Omental fat pad (tissue), 4 donors: ENCODE results near the gene ABHD17A. TPM values are rescaled to one million over a fixed set of nuclear protein-coding genes. Genes with fewer than 3 reads are reported as not detected.

Source experiments
- ATAC-seq: fragments of 150-250 bp; one replicate; pipeline ENCODE4 v1.9.1; 2016; ENCODE audit warnings: mild to moderate bottlenecking, moderate library complexity; ENCODE audit not compliant: low FRiP score
- DNase-seq: peaks from one replicate; pipeline ENCODE4 v3.0.0-alpha.2; 2019; ENCODE audit warnings: low spot score
- total RNA-seq, 4 donors: library from RNA; depleted of rRNA; stranded (reverse); fragments of >200 nt; gene quantifications; one replicate each; pipeline ENCODE4 v1.1.0, GENCODE V29; 2016
- TF ChIP-seq, protein P1 (sequence below), 3 donors: fragments of 450-650 bp; IDR thresholded peaks; one replicate each; pipeline ENCODE4 v1.5.1; 2016 to 2017; ENCODE audit warnings: antibody characterized with exemption in 3 of 3, mild to moderate bottlenecking in 3 of 3, moderate library complexity in 2 of 3

The ABHD17A gene
- total RNA-seq, 4 donors from 2014 or later = 70.1 to 117 (median 87.8) TPM

DNA sequence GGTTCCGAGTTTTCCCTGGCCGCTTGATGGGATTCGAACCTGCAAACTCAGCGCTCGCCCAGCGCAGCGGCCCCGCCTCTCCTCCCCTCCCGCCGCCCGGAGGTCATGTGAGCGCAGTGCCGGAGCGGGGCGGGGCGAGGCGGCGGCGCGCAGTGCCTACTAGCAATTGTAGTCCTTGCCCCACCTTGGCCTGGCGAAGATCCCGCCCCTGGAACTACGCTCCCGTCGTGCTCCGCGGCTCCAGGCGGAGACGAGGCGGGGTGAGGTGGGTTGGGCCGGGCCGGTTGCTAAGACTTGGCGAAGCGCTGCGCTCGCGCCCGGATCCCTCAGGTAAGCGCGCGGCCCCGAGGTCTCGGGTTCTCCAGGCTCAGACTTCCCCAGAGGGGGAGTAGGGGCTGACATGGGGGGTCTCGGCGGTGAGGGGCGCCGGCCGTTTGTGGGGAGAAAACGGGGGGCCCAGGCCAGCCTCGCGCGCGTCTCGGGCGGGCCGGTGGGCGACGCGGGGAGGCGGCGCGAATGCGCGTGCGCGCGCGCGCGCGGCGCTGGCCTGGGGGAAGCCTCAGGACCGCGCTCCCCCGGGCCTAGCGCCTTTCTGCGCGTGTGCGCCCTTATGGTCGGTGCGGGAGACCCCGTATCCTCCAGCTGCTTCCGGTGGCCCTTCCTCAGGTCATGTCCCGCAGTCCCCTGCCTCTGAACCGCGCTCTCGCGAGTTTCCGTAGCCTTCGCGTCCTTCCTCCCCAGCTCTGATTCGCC is 20.0 kb upstream of the ABHD17A start, which contains the start of the genes ADAT3 and SCAMP4:
Gene ADAT3 (plus strand): TSS at position 290 of the 753 bp plus-strand sequence. CDS start 6,649 bp downstream, outside the sequence.
Gene SCAMP4 (plus strand): TSS at position 290 of the 753 bp plus-strand sequence. CDS start 9,621 bp downstream, outside the sequence.
- TF ChIP-seq, protein P1, sequence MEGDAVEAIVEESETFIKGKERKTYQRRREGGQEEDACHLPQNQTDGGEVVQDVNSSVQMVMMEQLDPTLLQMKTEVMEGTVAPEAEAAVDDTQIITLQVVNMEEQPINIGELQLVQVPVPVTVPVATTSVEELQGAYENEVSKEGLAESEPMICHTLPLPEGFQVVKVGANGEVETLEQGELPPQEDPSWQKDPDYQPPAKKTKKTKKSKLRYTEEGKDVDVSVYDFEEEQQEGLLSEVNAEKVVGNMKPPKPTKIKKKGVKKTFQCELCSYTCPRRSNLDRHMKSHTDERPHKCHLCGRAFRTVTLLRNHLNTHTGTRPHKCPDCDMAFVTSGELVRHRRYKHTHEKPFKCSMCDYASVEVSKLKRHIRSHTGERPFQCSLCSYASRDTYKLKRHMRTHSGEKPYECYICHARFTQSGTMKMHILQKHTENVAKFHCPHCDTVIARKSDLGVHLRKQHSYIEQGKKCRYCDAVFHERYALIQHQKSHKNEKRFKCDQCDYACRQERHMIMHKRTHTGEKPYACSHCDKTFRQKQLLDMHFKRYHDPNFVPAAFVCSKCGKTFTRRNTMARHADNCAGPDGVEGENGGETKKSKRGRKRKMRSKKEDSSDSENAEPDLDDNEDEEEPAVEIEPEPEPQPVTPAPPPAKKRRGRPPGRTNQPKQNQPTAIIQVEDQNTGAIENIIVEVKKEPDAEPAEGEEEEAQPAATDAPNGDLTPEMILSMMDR (IDR thresholded peaks at IDR 0.05) = no peak
- peak; percentile 97 for ATAC-seq

DNA sequence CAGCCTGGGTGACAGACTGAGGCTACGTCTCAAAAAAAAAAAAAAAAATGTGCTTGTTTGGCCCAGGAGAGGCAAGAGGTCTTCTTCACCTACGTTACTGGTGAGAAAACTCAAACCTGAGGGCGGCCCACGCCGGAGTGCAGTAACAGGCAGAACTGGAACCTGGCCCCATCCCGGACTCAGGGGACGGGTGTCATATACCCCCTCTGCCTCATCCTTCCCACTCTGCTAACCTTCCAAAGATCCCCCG is 19.5 kb upstream of the ABHD17A start:
- peak; percentile 1 for ATAC-seq
- no peak for DNase-seq
- TF ChIP-seq, protein P1 (IDR thresholded peaks at IDR 0.05) = no peak

More for the DNA sequence above, 20.0 kb upstream of the ABHD17A start, which contains the start of the genes ADAT3 and SCAMP4:
- peak; percentile 90 for DNase-seq

DNA sequence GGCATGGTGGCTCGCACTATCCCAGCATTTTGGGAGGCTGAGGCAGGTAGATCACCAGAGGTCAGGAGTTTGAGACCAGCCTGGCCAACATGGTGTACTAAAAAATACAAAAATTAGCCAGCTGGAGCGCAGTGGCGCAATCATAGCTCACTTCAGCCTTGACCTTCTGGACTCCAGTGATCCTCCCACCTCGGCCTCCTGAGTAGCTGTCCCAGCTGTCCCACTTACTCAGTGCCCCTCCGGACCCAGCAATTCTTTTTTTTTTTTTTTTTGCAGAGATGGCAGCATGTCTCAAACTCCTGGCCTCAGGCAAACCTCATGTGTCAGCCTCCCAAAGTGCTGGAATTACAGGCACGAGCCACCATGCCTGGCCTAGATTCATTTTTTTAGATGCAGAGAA is 17.6 kb upstream of the ABHD17A start:
- no peak for DNase-seq
- TF ChIP-seq, protein P1 (IDR thresholded peaks at IDR 0.05) = no peak
- ATAC-seq = no peak

DNA sequence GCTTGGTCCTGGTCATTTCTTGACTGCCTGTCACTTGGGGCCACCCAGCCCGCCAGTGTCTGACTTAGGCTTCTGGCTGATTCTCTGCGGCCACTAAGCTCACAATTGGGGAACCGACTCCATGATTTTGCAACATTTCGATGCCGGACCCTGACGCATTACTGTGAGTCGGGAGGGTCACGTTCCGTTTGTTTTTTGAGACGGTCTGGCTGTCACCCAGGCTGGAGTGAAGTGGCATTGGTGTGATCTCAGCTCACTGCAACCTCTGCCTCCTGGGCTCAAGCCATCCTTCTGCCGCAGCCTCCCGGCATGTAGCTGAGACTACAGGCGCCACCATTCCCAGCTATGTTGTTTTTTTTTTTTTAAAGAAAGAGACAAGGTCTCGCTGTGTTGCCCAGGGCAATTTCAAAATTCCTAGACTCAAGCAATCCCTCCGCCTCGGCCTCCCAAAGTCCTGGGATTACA is 16.7 kb upstream of the ABHD17A start:
- no peak for DNase-seq
- TF ChIP-seq, protein P1 (IDR thresholded peaks at IDR 0.05) = no peak
- no peak for ATAC-seq

DNA sequence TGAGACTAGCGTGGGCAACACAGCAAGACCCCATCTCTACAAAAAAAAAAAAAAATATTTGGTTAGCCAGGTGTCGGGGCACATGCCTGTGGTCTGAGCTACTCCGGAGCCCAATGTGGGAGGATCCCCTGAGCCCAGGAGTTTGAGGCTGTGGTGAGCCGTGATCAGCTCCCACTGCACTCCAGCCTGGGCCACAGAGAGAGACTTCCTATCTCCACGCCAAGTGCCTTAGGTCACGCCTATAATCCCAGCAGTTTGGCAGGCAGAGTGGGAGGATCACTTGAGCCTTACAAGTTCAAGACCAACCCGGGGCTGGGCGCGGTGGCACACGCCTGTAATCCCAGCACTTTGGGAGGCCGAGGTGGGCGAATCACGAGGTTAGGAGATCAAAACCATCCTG is 11.2 kb upstream of the ABHD17A start:
- ATAC-seq = no peak
- TF ChIP-seq, protein P1 (IDR thresholded peaks at IDR 0.05) = no peak
- DNase-seq = no peak

DNA sequence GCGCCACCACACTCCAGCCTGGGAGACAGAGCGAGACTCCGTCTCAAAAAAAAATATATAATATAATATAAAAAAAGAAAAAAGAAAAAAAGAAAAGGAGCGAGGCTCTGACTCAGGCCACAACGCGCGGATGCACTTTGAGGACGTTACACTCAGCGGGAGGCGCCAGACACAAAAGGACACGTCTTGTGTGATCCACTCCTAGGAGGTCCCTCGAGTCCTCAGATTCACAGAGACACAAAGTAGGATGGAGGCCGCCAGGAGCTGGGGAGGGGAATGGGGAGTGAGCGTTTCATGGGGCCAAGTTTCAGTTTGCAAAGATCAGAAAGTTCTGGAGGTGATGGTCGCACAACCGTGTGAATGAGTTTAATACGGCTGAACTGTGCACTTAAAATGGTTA is 8.5 kb upstream of the ABHD17A start:
- TF ChIP-seq, protein P1 (IDR thresholded peaks at IDR 0.05) = no peak
- no peak for DNase-seq
- no peak for ATAC-seq

DNA sequence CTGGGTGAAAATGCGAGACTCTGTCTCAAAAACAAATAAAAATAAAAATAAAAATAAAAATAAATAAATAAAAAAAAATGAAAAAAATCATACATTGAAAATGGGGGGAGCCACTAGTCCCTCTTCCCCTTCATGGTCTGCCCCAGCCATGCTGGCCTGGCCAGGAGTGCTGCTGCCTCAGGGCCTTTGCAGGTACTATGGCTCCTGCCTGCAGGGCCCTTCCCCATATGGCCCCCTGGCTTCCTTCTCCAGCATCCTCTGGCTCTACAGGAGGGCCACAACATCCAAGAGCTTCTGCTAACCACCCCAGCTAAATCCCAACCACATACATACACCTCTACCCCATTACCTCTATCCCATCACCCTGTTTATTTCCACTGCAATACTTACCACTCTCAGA is 4.6 kb upstream of the ABHD17A start:
- TF ChIP-seq, protein P1 (IDR thresholded peaks at IDR 0.05) = no peak
- no peak for DNase-seq
- ATAC-seq = no peak
